Measurements from ENCODE around the gene MYL5.

The MYL5 gene

GRCh38 chr4:649293-649625 is 25.1 kb upstream of the MYL5 start:
- H3K27me3 ChIP-seq (ENCODE audit: insufficient read depth, low read length), result no peaks in the 10 kb centered on the region
- H3K36me3 ChIP-seq (ENCODE audit: insufficient read depth, low read length), result no peaks in the 10 kb centered on the region
- no peak overlapping the region for H3K4me3 ChIP-seq (ENCODE audit: low read depth, low read length, poor library complexity, severe bottlenecking)
- H3K9me3 ChIP-seq (ENCODE audit: low read length), result no peaks in the 10 kb centered on the region
- H4K20me1 ChIP-seq (ENCODE audit: insufficient read depth, low read length), result no peaks in the 10 kb centered on the region
- no peaks in the 10 kb centered on the region for H3K79me2 ChIP-seq (ENCODE audit: insufficient read depth, low read length)
- H3K9ac ChIP-seq (ENCODE audit: low read length), result no peak overlapping the region
- no peak overlapping the region for H3K4me2 ChIP-seq (ENCODE audit: low read length)
- no peaks in the 10 kb centered on the region for H3K4me1 ChIP-seq (ENCODE audit: insufficient read depth, low read length, severe bottlenecking)
- H2AFZ ChIP-seq (ENCODE audit: low read length), result no peak overlapping the region
- H3F3A ChIP-seq (ENCODE audit: insufficient read depth, low read length), result no peaks in the 10 kb centered on the region
- no peaks in the 10 kb centered on the region for H3K9me2 ChIP-seq (ENCODE audit: low read depth, low read length)
- no peak for TF ChIP-seq CTCF (IDR thresholded peaks at IDR 0.05; ENCODE audit: low read length)
- no peak for TF ChIP-seq EZH2 (IDR thresholded peaks at IDR 0.05; ENCODE audit: borderline replicate concordance, low read length)
- H3K27ac ChIP-seq (ENCODE audit: low read depth, low read length, poor library complexity, severe bottlenecking), result no peak overlapping the region

- Histone ChIP-seq H3F3A (ENCODE audit: insufficient read depth, low read length) (no peaks in the 10 kb centered on the region), H3K4me1 (ENCODE audit: insufficient read depth, low read length, severe bottlenecking) (no peaks in the 10 kb centered on the region), H2AFZ (ENCODE audit: low read length) (no peak overlapping the region), H3K9me3 (ENCODE audit: low read length) (no peaks in the 10 kb centered on the region), H3K4me3 (ENCODE audit: low read depth, low read length, poor library complexity, severe bottlenecking) (no peak overlapping the region), H3K36me3 (ENCODE audit: insufficient read depth, low read length) (no peaks in the 10 kb centered on the region), H3K27me3 (ENCODE audit: insufficient read depth, low read length) (no peaks in the 10 kb centered on the region), H3K79me2 (ENCODE audit: insufficient read depth, low read length) (no peaks in the 10 kb centered on the region), H3K27ac (ENCODE audit: low read depth, low read length, poor library complexity, severe bottlenecking) (no peak overlapping the region), H3K9me2 (ENCODE audit: low read depth, low read length) (no peaks in the 10 kb centered on the region), H4K20me1 (ENCODE audit: insufficient read depth, low read length) (no peaks in the 10 kb centered on the region), H3K9ac (ENCODE audit: low read length) (no peak overlapping the region), H3K4me2 (ENCODE audit: low read length) (no peak overlapping the region)
- TF ChIP-seq CTCF (IDR thresholded peaks at IDR 0.05; ENCODE audit: low read length) (no peak), EZH2 (IDR thresholded peaks at IDR 0.05; ENCODE audit: borderline replicate concordance, low read length) (no peak)
These were observed 24.5 kb upstream of the MYL5 start for GRCh38 chr4:649751-650310.

- no peak overlapping the region for H3K4me3 ChIP-seq (ENCODE audit: low read depth, low read length, poor library complexity, severe bottlenecking)
- no peak overlapping the region for H3K9ac ChIP-seq (ENCODE audit: low read length)
- H2AFZ ChIP-seq (ENCODE audit: low read length), result no peak overlapping the region
- no peaks in the 10 kb centered on the region for H3K27me3 ChIP-seq (ENCODE audit: insufficient read depth, low read length)
- no peaks in the 10 kb centered on the region for H3F3A ChIP-seq (ENCODE audit: insufficient read depth, low read length)
- no peaks in the 10 kb centered on the region for H3K4me1 ChIP-seq (ENCODE audit: insufficient read depth, low read length, severe bottlenecking)
- H3K4me2 ChIP-seq (ENCODE audit: low read length), result no peak overlapping the region
- no peaks in the 10 kb centered on the region for H3K9me2 ChIP-seq (ENCODE audit: low read depth, low read length)
- no peaks in the 10 kb centered on the region for H3K79me2 ChIP-seq (ENCODE audit: insufficient read depth, low read length)
- H3K36me3 ChIP-seq (ENCODE audit: insufficient read depth, low read length), result no peaks in the 10 kb centered on the region
- no peak overlapping the region for H3K27ac ChIP-seq (ENCODE audit: low read depth, low read length, poor library complexity, severe bottlenecking)
- TF ChIP-seq CTCF (IDR thresholded peaks at IDR 0.05; ENCODE audit: low read length) (no peak), EZH2 (IDR thresholded peaks at IDR 0.05; ENCODE audit: borderline replicate concordance, low read length) (no peak)
- no peaks in the 10 kb centered on the region for H3K9me3 ChIP-seq (ENCODE audit: low read length)
- H4K20me1 ChIP-seq (ENCODE audit: insufficient read depth, low read length), result no peaks in the 10 kb centered on the region
These were observed 23.9 kb upstream of the MYL5 start for GRCh38 chr4:650461-650860.
